NCI-H2107 treated with DMSO at 0.1 percent for 48 hours (cell line): ENCODE data around the gene PRKN.
"Not testable (repeated sequence)": the region's sequence is repeated elsewhere in the genome, so short reads cannot be mapped to it uniquely, and the experiment has no call there.

Experiments
- DNase-seq: peaks from one replicate; lab custom pipeline; 2025; ENCODE audit not compliant: unreplicated experiment; lab: John Stamatoyannopoulos, UW

PRKN gene

GRCh38 chr6:161926324-161926723 lies 801.2 kb downstream of the PRKN start:
- DNase-seq: no peak

GRCh38 chr6:161924516-161925116 lies 803.0 kb downstream of the PRKN start:
- no peak for DNase-seq

DNA sequence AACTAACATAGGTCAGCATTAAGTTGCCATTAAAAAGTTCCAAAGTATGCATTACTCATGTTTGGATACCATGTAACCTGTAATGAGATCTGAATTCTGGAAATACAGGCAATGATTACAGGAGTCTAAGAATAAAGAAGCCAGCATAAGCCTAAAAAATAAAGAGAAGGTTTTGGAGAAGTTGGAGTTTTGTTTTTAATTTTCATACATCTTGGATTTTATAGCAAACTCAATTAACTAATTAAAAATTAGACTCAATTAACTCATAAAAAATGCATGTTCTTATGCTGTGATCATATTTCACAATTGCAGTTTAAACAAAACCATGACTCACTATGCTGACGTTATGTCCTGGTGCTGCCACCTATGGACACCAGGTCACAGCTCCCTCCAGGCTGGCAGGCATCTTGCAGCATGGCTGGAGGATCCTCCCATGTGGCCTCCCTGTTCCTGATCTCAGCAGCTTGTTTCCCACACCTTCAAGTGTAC lies 804.9 kb downstream of the PRKN start:
- no peak for DNase-seq

DNA sequence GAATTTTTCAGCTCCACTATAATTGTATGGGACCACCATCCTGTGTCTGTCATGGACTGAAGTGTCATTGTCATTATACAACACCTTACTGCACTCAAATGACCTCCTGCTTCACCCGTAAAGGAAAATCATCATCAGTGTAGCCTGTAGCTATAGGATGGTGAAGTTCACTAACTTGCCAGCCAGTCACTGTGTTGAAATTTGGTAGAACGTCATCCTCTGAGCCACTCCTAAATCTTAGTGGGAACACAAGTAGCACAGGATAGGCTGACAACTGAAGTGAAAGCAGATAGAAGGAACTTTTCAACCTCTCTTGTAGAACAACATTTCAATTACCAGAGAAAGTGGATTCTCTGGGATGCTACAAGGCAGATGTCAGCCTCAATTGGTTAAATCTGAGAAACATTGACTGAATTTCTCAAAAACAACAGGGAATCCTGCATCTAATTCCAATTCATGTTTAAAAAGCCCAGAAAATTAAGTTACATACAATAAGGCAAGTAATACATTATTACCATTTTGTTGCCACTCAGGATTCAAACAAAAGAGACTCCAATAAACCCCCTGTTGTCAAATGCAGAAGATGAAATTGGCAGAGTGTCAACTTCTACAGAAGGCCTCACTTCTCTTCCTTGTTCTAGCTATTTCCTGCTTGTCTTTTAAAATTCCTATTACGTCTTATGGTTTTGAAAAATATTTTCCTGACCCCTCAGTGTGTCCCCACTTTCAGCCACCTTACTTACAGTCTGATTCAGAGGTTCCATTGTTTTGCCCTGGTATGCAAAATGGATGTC lies 805.8 kb downstream of the PRKN start:
- no peak for DNase-seq

GRCh38 chr6:161919691-161920090 lies 807.9 kb downstream of the PRKN start:
- no peak for DNase-seq

DNA sequence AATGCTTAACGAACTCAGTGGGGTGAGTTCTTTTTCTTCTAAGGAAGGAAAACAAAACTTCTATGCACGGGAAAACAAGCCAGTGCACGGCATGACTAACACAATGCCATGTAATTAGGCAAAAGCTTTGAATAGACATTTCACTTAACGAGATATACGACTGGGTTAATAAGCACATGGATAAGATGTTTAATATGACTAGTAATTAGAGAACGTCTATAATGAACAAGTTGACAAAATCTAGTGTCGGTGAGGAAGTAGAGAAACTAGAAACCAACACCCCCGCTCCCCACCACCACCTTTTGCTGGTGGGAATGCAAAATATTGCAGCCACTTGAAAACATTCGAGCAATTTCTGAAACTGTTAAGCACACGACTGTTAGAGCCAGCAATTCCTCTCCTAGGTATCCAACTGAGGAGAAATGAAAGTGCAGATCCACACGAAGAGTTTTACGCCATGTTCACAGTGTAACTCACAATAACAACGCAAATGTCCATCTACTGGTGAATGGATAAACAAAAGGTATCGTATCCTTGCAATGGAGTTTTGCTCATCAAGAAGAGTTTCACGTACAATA lies 808.8 kb downstream of the PRKN start:
- no peak for DNase-seq

DNA sequence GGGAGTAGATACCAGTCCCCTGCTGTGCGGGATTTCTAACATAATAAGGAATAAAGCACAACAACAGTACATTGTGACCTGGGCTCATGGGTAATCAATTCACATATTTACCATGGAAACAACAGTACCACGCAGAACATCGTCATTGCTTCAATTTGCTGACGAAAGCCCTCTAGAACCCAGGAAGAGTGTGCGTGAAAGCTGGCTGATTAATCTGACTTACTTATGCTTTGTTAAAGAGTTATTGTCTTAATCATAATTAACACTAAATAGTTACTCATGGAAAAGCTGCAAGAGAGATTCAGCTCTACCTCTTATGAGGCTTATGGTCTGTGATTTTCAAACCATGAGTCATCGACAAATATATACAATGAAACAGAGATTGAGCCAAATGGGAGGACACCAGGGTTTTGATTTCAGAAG lies 809.4 kb downstream of the PRKN start:
- DNase-seq: peak; percentile 46

DNA sequence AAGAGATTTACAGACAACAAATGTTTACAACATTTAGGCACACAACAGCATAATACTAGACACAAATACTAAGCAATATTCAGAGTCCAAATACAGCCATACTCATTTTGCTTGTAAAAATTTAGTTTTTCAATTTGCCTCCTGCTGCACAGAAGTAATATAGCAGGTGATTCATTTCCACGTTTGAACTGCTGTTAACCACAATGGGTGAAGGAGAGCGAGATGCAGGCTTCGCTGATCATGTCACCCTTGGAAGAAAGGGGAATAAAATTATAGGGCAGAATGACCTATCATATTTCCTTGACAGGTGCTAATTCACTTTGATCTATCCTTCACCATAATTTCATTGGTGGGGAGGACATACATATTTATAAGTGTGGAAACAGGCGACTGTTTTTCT lies 809.9 kb downstream of the PRKN start:
- peak; percentile 45 for DNase-seq

DNA sequence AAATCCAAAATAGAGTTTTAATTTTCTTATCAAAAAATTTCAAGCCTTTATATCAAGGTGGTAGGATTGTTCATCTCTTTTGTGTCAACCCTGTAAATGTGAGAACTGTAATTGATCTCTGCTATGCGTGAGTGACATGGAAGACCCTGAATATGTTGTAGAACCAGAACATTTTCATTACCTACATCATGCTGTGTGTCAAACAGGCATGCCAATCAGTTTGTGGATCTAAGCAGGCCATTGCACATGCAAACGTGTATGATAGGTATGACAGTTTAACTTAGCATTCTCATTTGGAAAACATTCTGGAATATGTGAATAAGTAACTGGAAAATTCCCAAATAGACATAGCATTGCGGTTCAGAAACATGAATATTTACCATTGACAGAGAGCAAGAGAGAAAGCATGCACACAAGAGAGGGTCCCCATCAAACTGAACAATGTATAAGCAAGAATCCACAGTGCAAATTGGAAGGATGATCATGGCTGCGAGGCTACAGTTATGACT lies 812.1 kb downstream of the PRKN start:
- DNase-seq: no peak

- DNase-seq: no peak
Measured at GRCh38 chr6:161908872-161909271, 818.7 kb downstream of the PRKN start.

GRCh38 chr6:161906571-161906970 lies 821.0 kb downstream of the PRKN start:
- no peak for DNase-seq

- DNase-seq: no peak
Measured at GRCh38 chr6:161903584-161904212, 823.9 kb downstream of the PRKN start.

- no peak for DNase-seq
Measured at GRCh38 chr6:161901740-161902426, 825.7 kb downstream of the PRKN start.

GRCh38 chr6:161894436-161894835 lies 833.1 kb downstream of the PRKN start:
- no peak for DNase-seq

GRCh38 chr6:161891542-161891941 lies 836.0 kb downstream of the PRKN start:
- DNase-seq: no peak

DNA sequence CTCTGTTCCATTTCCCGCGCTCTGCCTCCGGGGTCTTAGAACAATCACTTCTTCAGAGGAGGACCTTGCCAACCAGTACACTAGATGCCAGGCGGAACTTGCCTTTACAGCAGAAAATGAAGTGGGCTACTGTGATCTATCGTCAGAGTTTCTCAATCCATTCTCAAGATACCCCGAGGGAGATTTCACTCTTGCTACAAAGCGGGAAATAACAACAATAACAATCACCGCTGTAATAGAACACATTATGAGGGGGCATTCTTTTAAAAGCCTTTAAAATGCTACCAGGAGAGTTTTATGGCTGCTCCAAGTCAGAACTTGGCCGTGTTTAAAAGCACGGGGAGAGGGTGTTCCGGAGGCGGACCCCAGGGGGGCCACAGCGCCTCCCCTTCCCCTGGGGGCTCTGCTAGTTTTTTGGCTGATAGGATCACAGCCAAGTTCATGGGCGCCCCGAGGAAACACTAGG lies 836.7 kb downstream of the PRKN start:
- DNase-seq: no peak

DNA sequence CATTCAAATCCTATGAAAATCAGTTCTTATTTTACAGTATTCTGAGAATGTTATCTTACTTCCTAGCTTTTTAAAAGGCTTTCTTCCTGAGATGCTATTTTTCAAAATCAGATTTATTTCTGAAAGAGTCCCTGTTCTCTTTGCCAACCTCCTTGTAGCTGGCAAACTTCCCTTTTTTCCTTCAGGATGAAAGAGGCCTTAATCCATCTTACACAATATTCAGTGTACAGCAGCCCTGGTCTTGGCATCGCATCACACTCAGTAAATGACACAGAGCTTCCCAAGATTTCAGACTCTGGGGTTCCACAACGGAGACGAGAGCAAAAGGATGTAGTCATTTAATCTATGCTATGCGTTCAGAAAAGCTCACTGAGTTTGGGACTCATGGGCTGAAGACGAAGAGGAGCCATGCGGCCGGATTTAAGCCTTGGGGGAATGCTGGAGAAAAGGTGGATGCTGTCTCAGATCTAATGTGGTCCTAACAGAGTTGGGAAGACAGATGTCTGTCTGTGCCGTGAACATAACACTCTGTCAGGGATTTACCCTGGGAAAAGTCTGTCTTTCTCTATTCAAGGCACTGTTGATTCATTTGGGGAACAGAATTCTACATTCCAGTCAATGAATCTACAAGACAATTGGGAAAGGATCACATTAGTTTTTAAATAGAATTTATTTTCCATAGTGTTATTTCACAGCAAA lies 837.3 kb downstream of the PRKN start:
- no peak for DNase-seq

GRCh38 chr6:161889324-161889723 lies 838.2 kb downstream of the PRKN start:
- DNase-seq: no peak

GRCh38 chr6:161886545-161886944 lies 841.0 kb downstream of the PRKN start:
- not testable (repeated sequence) for DNase-seq

DNA sequence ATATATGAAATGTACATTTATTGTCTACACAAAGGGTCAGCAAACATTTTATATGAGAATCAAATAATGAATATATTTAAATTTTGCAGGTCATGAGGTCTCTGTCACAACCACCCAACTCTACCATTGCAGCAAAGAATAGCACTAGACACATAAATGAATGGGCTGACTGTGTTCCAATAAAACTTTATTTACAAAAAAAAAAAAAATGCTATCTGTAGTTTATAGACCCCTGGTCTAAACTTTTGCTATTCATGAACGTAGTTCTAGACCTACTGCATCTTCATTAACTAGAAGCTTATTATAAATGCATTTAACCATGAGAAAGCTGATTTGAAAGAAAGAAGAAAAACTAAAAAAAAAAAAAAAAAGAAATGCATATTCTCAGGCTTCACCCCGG lies 842.8 kb downstream of the PRKN start:
- no peak for DNase-seq
